HEK293 (cell line): ENCODE measurements around the gene TMEM114.

ENCODE experiments used
- CTCF ChIA-PET: fragments of 350-600 bp; formaldehyde crosslinking; extraction: SDS; loops from one replicate; lab custom pipeline; 2021; ENCODE audit warnings: antibody characterized with exemption; lab: Yijun Ruan, JAX
- POLR2A ChIA-PET: fragments of 300-600 bp; formaldehyde crosslinking; extraction: SDS; loops from one replicate; lab custom pipeline; 2020; ENCODE audit warnings: antibody characterized with exemption, inconsistent platforms; lab: Yijun Ruan, JAX
- H3K27ac ChIP-seq: fragments of 200-500 bp; sonication (Bioruptor generic); 2 replicates; pipeline ENCODE4 v1.5.1; 2014; ENCODE audit warnings: low read depth, low read length, control low read depth, inconsistent platforms; ENCODE audit errors: extremely low read depth
- H3K36me3 ChIP-seq, 2 experiments: fragments of 200-500 bp in 1 of 2; sonication (Bioruptor generic) in 1 of 2; 1 replicate in 1 of 2; 2 replicates in 1 of 2; pipeline ENCODE4 v1.5.1; 2014 to 2017; ENCODE audit warnings: inconsistent platforms in 2 of 2, low read length in 2 of 2; ENCODE audit not compliant: control insufficient read depth in 2 of 2, insufficient read depth in 1 of 2
- H3K4me1 ChIP-seq: fragments of 200-500 bp; sonication (Bioruptor generic); 2 replicates; pipeline ENCODE4 v1.5.1; 2014; ENCODE audit warnings: mild to moderate bottlenecking, low read length, inconsistent platforms; ENCODE audit not compliant: control insufficient read depth, insufficient read depth
- H3K4me3 ChIP-seq: 2 replicates; pipeline ENCODE4 v1.5.1; 2011; ENCODE audit warnings: low read depth, mild to moderate bottlenecking, control low read depth, low read length, moderate library complexity
- H3K9me3 ChIP-seq: fragments of 200-500 bp; sonication (Bioruptor generic); 2 replicates; pipeline ENCODE4 v1.5.1; 2014; ENCODE audit warnings: low read depth, low read length, inconsistent platforms; ENCODE audit not compliant: control insufficient read depth, insufficient read depth
- EGR2 ChIP-seq: fragments of 450-650 bp; formaldehyde crosslinking; IDR thresholded peaks from 2 replicates; pipeline ENCODE4 v1.5.1; 2016; ENCODE audit warnings: low read depth, missing biosample characterization, missing genetic modification characterization
- GFI1B ChIP-seq: fragments of 450-650 bp; formaldehyde crosslinking; IDR thresholded peaks from 2 replicates; pipeline ENCODE4 v1.5.1; 2016; ENCODE audit warnings: missing biosample characterization, missing genetic modification characterization
- MEIS1 ChIP-seq: sonication (generic); formaldehyde crosslinking; IDR thresholded peaks from 2 replicates; pipeline ENCODE4 v1.8.1; 2022; ENCODE audit warnings: missing genetic modification reagents, mild to moderate bottlenecking, borderline replicate concordance
- OSR2 ChIP-seq: fragments of 450-650 bp; formaldehyde crosslinking; IDR thresholded peaks from 2 replicates; pipeline ENCODE4 v1.5.1; 2016; ENCODE audit warnings: missing biosample characterization, missing genetic modification characterization
- PBX3 ChIP-seq: sonication (generic); formaldehyde crosslinking; IDR thresholded peaks from 2 replicates; pipeline ENCODE4 v1.8.1; 2022; ENCODE audit warnings: mild to moderate bottlenecking, moderate library complexity, missing genetic modification reagents
- SCRT1 ChIP-seq: fragments of 450-650 bp; formaldehyde crosslinking; IDR thresholded peaks from 2 replicates; pipeline ENCODE4 v1.5.1; 2016; ENCODE audit warnings: missing biosample characterization, missing genetic modification characterization, borderline replicate concordance
- TRIM28 ChIP-seq: IDR thresholded peaks from 2 replicates; pipeline ENCODE4 v1.6.1; 2011; ENCODE audit warnings: low read length, control low read depth, borderline replicate concordance
- YY1 ChIP-seq: fragments of 450-650 bp; formaldehyde crosslinking; IDR thresholded peaks from 2 replicates; pipeline ENCODE4 v1.5.1; 2018; ENCODE audit warnings: missing biosample characterization, missing genetic modification characterization
- ZBTB20 ChIP-seq: fragments of 450-650 bp; formaldehyde crosslinking; IDR thresholded peaks from 2 replicates; pipeline ENCODE4 v1.5.1; 2016; ENCODE audit warnings: missing biosample characterization, missing genetic modification characterization
- ZBTB26 ChIP-seq: fragments of 450-650 bp; formaldehyde crosslinking; optimal IDR thresholded peaks from 2 replicates; pipeline ENCODE3; 2016; ENCODE audit warnings: missing biosample characterization, mild to moderate bottlenecking, missing genetic modification characterization
- ZBTB8A ChIP-seq: fragments of 450-650 bp; formaldehyde crosslinking; IDR thresholded peaks from 2 replicates; pipeline ENCODE4 v1.5.1; 2016; ENCODE audit warnings: missing biosample characterization, missing genetic modification characterization
- ZFHX2 ChIP-seq: fragments of 450-650 bp; formaldehyde crosslinking; conservative IDR thresholded peaks from 2 replicates; pipeline ENCODE4 v1.5.1; 2016; ENCODE audit warnings: missing biosample characterization, missing genetic modification characterization
- ZNF112 ChIP-seq: fragments of 450-650 bp; formaldehyde crosslinking; IDR thresholded peaks from 2 replicates; pipeline ENCODE4 v1.5.0; 2017; ENCODE audit warnings: missing biosample characterization, missing genetic modification characterization
- ZNF221 ChIP-seq: fragments of 450-650 bp; formaldehyde crosslinking; IDR thresholded peaks from 2 replicates; pipeline ENCODE4 v1.5.1; 2017; ENCODE audit warnings: missing biosample characterization, missing genetic modification characterization, borderline replicate concordance
- ZNF23 ChIP-seq: fragments of 450-650 bp; formaldehyde crosslinking; IDR thresholded peaks from 2 replicates; pipeline ENCODE4 v1.5.1; 2016; ENCODE audit warnings: missing biosample characterization, missing genetic modification characterization, borderline replicate concordance
- ZNF416 ChIP-seq: fragments of 450-650 bp; formaldehyde crosslinking; IDR thresholded peaks from 2 replicates; pipeline ENCODE4 v1.5.1; 2016; ENCODE audit warnings: missing biosample characterization, missing genetic modification characterization
- ZNF555 ChIP-seq: fragments of 450-650 bp; formaldehyde crosslinking; conservative IDR thresholded peaks from 2 replicates; pipeline ENCODE4 v1.5.1; 2017; ENCODE audit warnings: missing biosample characterization, mild to moderate bottlenecking, missing genetic modification characterization, inconsistent platforms
- ZNF596 ChIP-seq: fragments of 450-650 bp; IDR thresholded peaks from 2 replicates; pipeline ENCODE4 v1.5.0; 2018; ENCODE audit warnings: missing biosample characterization, mild to moderate bottlenecking, missing genetic modification characterization, moderate library complexity
- ZNF621 ChIP-seq: fragments of 450-650 bp; formaldehyde crosslinking; IDR thresholded peaks from 2 replicates; pipeline ENCODE4 v1.5.1; 2017; ENCODE audit warnings: missing biosample characterization, missing genetic modification characterization
- ZNF776 ChIP-seq: fragments of 450-650 bp; formaldehyde crosslinking; IDR thresholded peaks from 2 replicates; pipeline ENCODE4 v1.5.0; 2017; ENCODE audit warnings: missing biosample characterization, missing genetic modification characterization, borderline replicate concordance
- ZSCAN16 ChIP-seq: fragments of 450-650 bp; formaldehyde crosslinking; IDR thresholded peaks from 2 replicates; pipeline ENCODE4 v1.5.1; 2016; ENCODE audit warnings: missing biosample characterization, missing genetic modification characterization
- ZSCAN30 ChIP-seq: fragments of 450-650 bp; IDR thresholded peaks from 2 replicates; pipeline ENCODE4 v1.5.1; 2018; ENCODE audit warnings: missing biosample characterization, mild to moderate bottlenecking, missing genetic modification characterization, moderate library complexity
- TF ChIP-seq, protein P1 (sequence below): fragments of 450-650 bp; formaldehyde crosslinking; IDR thresholded peaks from 2 replicates; pipeline ENCODE4 v1.5.1; 2016; ENCODE audit warnings: missing biosample characterization, missing genetic modification characterization
- TF ChIP-seq, protein P2 (sequence below): fragments of 450-650 bp; formaldehyde crosslinking; IDR thresholded peaks from 2 replicates; pipeline ENCODE4 v1.5.1; 2017; ENCODE audit warnings: missing biosample characterization, missing genetic modification characterization
- TF ChIP-seq, protein P3 (sequence below): fragments of 450-650 bp; formaldehyde crosslinking; IDR thresholded peaks from 2 replicates; pipeline ENCODE4 v1.5.1; 2016; ENCODE audit warnings: missing biosample characterization, missing genetic modification characterization

TMEM114 gene

GRCh38 chr16:8523932-8524331 is 66.4 kb downstream of the TMEM114 start:
- no peak overlapping the region for H3K27ac ChIP-seq
- no peaks in the 10 kb centered on the region for H3K4me1 ChIP-seq
- TF ChIP-seq ZSCAN30 (tag by site-specific recombination) (no peak), ZNF112 (0 out of 2 replicates have a peak, but pooled peaks have one; percentile 34)
- TF ChIP-seq, all 188 proteins: peak for 1
- Histone ChIP-seq H3K36me3 (no peaks in the 10 kb centered on the region), H3K9me3 (no peaks in the 10 kb centered on the region), H3K4me3 (no peak overlapping the region)
- POLR2A ChIA-PET, result no interaction called here
- CTCF ChIA-PET, result interaction anchor here (0.7 kb wide), 1 partner anchor 661 kb away, joined by 3 read pairs; no protein-coding TSS in a partner anchor

- Histone ChIP-seq H3K4me1 (no peaks in the 10 kb centered on the region), H3K4me3 (no peak overlapping the region), H3K9me3 (no peaks in the 10 kb centered on the region), H3K27ac (no peak overlapping the region), H3K36me3 (no peaks in the 10 kb centered on the region)
- ChIA-PET CTCF (no interaction called here), POLR2A (no interaction called here)
- TF ChIP-seq, protein P1, sequence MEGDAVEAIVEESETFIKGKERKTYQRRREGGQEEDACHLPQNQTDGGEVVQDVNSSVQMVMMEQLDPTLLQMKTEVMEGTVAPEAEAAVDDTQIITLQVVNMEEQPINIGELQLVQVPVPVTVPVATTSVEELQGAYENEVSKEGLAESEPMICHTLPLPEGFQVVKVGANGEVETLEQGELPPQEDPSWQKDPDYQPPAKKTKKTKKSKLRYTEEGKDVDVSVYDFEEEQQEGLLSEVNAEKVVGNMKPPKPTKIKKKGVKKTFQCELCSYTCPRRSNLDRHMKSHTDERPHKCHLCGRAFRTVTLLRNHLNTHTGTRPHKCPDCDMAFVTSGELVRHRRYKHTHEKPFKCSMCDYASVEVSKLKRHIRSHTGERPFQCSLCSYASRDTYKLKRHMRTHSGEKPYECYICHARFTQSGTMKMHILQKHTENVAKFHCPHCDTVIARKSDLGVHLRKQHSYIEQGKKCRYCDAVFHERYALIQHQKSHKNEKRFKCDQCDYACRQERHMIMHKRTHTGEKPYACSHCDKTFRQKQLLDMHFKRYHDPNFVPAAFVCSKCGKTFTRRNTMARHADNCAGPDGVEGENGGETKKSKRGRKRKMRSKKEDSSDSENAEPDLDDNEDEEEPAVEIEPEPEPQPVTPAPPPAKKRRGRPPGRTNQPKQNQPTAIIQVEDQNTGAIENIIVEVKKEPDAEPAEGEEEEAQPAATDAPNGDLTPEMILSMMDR (tag by site-specific recombination), result no peak
- TF ChIP-seq ZFHX2, result peak; percentile 57
- peak; percentile 68; the same call in 1 of the 2 replicates for TF ChIP-seq EGR2
- TF ChIP-seq YY1 (tag by site-specific recombination), result no peak
These were observed 67.6 kb downstream of the TMEM114 start for GRCh38 chr16:8522757-8523156.

GRCh38 chr16:8519643-8520042 is 70.7 kb downstream of the TMEM114 start:
- ChIA-PET CTCF (interaction anchor here (0.6 kb wide), 2 partner anchors 50 to 135 kb away, joined by 3 read pairs; no protein-coding TSS in a partner anchor), POLR2A (no interaction called here)
- no peak overlapping the region for H3K4me3 ChIP-seq
- H3K27ac ChIP-seq, result no peak overlapping the region
- H3K36me3 ChIP-seq, result no peaks in the 10 kb centered on the region
- H3K4me1 ChIP-seq, result no peaks in the 10 kb centered on the region
- no peak for TF ChIP-seq TRIM28
- no peak for TF ChIP-seq ZBTB26 (tag by site-specific recombination)
- TF ChIP-seq ZNF221, result no peak
- TF ChIP-seq ZNF621, result no peak
- TF ChIP-seq OSR2 (tag by site-specific recombination), result no peak
- TF ChIP-seq ZSCAN16 (tag by site-specific recombination), result no peak
- TF ChIP-seq GFI1B (tag by site-specific recombination), result no peak
- TF ChIP-seq ZNF596 (tag by site-specific recombination), result no peak
- no peak for TF ChIP-seq ZBTB8A (tag by site-specific recombination)
- TF ChIP-seq, protein P2, sequence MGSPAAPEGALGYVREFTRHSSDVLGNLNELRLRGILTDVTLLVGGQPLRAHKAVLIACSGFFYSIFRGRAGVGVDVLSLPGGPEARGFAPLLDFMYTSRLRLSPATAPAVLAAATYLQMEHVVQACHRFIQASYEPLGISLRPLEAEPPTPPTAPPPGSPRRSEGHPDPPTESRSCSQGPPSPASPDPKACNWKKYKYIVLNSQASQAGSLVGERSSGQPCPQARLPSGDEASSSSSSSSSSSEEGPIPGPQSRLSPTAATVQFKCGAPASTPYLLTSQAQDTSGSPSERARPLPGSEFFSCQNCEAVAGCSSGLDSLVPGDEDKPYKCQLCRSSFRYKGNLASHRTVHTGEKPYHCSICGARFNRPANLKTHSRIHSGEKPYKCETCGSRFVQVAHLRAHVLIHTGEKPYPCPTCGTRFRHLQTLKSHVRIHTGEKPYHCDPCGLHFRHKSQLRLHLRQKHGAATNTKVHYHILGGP, result no peak
- no peak for TF ChIP-seq ZNF555 (tag by site-specific recombination)
- TF ChIP-seq ZNF416 (tag by site-specific recombination), result no peak
- TF ChIP-seq, protein P3, sequence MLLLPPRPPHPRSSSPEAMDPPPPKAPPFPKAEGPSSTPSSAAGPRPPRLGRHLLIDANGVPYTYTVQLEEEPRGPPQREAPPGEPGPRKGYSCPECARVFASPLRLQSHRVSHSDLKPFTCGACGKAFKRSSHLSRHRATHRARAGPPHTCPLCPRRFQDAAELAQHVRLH (tag by site-specific recombination), result no peak
- no peak for TF ChIP-seq ZBTB20 (tag by site-specific recombination)
- TF ChIP-seq PBX3, result no peak
- no peak for TF ChIP-seq ZNF23 (tag by site-specific recombination)
- no peak for TF ChIP-seq MEIS1 (CRISPR knock-in tag)
- TF ChIP-seq SCRT1, result no peak
- no peak for TF ChIP-seq ZNF776
- H3K9me3 ChIP-seq, result no peaks in the 10 kb centered on the region
